ENCODE measurements around the gene PEX11G.

DNA sequence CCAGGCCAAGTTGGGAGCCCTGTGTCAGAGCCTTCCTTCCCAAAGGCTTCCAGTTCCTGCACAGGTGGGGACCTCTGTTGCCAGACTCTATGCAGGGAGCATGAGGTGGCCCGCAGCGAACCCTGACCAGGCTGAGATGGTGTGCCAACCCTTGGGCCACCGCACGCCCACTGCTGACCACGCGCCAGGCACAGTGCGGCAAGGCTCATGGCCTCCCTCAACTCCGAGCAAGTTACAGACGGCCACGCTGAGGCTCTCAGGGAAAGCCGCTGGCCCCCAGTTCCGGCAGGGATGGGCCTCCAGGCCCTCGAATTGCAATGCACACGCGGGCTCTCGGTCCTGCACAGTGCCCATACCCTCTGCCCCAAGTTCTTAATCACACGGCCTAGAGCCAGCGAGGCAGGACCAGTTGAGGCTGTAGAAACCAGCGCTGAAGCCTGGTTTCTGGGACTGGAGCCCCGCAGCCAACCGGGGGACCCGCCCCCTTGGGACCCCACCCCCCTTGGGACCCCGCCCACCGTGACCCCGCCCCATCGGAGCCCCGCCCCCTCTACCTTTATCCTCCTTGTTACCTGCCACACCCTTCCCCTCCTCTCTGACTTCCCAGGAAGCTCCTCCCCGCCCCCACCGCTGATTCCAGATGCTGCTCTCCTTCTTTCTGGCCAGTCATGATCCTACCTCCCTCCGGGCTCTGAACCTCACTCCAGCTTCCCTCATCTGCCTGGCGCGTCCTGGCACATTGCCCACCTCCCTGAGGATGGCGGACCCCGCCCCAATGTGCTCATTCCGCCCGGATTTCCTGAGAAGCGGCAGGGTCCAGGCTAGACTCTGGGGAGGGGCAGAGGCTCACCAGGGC is 6.0 kb downstream of the PEX11G start:
- TF ChIP-seq, protein P1, sequence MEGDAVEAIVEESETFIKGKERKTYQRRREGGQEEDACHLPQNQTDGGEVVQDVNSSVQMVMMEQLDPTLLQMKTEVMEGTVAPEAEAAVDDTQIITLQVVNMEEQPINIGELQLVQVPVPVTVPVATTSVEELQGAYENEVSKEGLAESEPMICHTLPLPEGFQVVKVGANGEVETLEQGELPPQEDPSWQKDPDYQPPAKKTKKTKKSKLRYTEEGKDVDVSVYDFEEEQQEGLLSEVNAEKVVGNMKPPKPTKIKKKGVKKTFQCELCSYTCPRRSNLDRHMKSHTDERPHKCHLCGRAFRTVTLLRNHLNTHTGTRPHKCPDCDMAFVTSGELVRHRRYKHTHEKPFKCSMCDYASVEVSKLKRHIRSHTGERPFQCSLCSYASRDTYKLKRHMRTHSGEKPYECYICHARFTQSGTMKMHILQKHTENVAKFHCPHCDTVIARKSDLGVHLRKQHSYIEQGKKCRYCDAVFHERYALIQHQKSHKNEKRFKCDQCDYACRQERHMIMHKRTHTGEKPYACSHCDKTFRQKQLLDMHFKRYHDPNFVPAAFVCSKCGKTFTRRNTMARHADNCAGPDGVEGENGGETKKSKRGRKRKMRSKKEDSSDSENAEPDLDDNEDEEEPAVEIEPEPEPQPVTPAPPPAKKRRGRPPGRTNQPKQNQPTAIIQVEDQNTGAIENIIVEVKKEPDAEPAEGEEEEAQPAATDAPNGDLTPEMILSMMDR (conservative IDR thresholded peaks at IDR 0.05) = no peak
- no peak for TF ChIP-seq ZFX (IDR thresholded peaks at IDR 0.05)
